Sigmoid colon (tissue), 4 donors: ENCODE results near the gene ZXDC.

Source experiments
- POLR2A ChIP-seq, 2 donors: fragments of 450-650 bp; IDR thresholded peaks; one replicate each; pipeline ENCODE4 v1.6.1; 2016; ENCODE audit warnings: antibody characterized with exemption in 2 of 2, mild to moderate bottlenecking in 2 of 2, moderate library complexity in 2 of 2
- POLR2AphosphoS5 ChIP-seq, 4 donors: sonication (generic); formaldehyde crosslinking; IDR thresholded peaks; one replicate each; pipeline ENCODE4 v1.6.1; 2017; ENCODE audit warnings: antibody characterized with exemption in 4 of 4
- TF ChIP-seq, protein P1 (sequence below), 4 experiments: fragments of 450-650 bp in 3 of 4; fragments of 200-600 bp in 1 of 4; IDR thresholded peaks; one replicate each; pipeline ENCODE4 v1.5.1; 2016 to 2019; ENCODE audit warnings: antibody characterized with exemption in 4 of 4, mild to moderate bottlenecking in 3 of 4, moderate library complexity in 2 of 4

DNA sequence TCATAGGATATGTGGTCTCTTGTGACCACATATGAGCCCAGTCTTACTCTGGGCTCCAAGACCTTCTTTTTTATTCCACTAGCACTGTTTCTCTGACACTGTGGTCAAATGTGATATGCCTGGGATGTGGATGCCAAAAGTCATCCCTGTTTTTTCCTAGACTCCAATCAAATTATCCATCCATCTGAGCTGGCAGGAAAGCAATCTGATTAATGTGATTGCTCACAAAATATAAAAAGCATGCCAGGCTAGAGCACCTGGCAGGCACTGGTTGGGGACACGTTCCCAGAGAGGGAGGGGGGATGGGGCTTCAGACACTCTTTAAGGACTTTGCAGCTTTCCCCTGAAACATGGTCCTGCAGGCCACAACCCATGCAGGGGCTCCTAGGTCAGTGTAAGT is 84.1 kb downstream of the ZXDC start:
- TF ChIP-seq POLR2AphosphoS5 (IDR thresholded peaks at IDR 0.05): no peak
- TF ChIP-seq, protein P1, sequence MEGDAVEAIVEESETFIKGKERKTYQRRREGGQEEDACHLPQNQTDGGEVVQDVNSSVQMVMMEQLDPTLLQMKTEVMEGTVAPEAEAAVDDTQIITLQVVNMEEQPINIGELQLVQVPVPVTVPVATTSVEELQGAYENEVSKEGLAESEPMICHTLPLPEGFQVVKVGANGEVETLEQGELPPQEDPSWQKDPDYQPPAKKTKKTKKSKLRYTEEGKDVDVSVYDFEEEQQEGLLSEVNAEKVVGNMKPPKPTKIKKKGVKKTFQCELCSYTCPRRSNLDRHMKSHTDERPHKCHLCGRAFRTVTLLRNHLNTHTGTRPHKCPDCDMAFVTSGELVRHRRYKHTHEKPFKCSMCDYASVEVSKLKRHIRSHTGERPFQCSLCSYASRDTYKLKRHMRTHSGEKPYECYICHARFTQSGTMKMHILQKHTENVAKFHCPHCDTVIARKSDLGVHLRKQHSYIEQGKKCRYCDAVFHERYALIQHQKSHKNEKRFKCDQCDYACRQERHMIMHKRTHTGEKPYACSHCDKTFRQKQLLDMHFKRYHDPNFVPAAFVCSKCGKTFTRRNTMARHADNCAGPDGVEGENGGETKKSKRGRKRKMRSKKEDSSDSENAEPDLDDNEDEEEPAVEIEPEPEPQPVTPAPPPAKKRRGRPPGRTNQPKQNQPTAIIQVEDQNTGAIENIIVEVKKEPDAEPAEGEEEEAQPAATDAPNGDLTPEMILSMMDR (IDR thresholded peaks at IDR 0.05): no peak
- no peak for TF ChIP-seq POLR2A (IDR thresholded peaks at IDR 0.05)
